HL-60 (cell line): ENCODE data around the gene RELN.

Experiments used
- POLR2AphosphoS5 ChIP-seq: IDR thresholded peaks from 2 replicates; pipeline ENCODE4 v1.6.1; 2012; ENCODE audit warnings: low read depth
- TF ChIP-seq, protein P1 (sequence below): IDR thresholded peaks from one replicate; pipeline ENCODE4 v1.5.1; 2011; ENCODE audit warnings: low read length, control low read depth, inconsistent platforms; ENCODE audit not compliant: insufficient read depth
- TF ChIP-seq, protein P2 (sequence below): IDR thresholded peaks from 2 replicates; pipeline ENCODE4 v1.6.1; 2012; ENCODE audit warnings: low read depth; ENCODE audit not compliant: insufficient replicate concordance

DNA sequence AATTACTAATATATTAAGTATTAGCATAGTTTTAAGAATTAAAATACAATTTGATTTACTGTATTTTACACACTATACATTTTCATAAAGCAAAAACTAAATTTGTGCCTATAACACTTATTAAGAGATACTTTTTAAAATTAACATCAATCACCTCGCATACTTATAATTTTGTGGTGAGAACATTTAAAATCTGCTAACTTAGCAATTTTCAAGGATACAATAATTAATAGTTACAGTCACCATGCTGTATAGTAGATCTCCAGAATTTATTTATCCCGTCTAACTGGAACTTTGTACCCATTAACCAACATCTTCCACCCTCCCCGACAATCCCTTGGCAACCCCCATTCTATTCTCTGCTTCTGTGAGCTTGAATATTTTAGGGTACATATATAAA is 47.5 kb downstream of the RELN start:
- no peak for TF ChIP-seq POLR2AphosphoS5
- TF ChIP-seq, protein P1, sequence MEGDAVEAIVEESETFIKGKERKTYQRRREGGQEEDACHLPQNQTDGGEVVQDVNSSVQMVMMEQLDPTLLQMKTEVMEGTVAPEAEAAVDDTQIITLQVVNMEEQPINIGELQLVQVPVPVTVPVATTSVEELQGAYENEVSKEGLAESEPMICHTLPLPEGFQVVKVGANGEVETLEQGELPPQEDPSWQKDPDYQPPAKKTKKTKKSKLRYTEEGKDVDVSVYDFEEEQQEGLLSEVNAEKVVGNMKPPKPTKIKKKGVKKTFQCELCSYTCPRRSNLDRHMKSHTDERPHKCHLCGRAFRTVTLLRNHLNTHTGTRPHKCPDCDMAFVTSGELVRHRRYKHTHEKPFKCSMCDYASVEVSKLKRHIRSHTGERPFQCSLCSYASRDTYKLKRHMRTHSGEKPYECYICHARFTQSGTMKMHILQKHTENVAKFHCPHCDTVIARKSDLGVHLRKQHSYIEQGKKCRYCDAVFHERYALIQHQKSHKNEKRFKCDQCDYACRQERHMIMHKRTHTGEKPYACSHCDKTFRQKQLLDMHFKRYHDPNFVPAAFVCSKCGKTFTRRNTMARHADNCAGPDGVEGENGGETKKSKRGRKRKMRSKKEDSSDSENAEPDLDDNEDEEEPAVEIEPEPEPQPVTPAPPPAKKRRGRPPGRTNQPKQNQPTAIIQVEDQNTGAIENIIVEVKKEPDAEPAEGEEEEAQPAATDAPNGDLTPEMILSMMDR, result no peak
- TF ChIP-seq, protein P2, sequence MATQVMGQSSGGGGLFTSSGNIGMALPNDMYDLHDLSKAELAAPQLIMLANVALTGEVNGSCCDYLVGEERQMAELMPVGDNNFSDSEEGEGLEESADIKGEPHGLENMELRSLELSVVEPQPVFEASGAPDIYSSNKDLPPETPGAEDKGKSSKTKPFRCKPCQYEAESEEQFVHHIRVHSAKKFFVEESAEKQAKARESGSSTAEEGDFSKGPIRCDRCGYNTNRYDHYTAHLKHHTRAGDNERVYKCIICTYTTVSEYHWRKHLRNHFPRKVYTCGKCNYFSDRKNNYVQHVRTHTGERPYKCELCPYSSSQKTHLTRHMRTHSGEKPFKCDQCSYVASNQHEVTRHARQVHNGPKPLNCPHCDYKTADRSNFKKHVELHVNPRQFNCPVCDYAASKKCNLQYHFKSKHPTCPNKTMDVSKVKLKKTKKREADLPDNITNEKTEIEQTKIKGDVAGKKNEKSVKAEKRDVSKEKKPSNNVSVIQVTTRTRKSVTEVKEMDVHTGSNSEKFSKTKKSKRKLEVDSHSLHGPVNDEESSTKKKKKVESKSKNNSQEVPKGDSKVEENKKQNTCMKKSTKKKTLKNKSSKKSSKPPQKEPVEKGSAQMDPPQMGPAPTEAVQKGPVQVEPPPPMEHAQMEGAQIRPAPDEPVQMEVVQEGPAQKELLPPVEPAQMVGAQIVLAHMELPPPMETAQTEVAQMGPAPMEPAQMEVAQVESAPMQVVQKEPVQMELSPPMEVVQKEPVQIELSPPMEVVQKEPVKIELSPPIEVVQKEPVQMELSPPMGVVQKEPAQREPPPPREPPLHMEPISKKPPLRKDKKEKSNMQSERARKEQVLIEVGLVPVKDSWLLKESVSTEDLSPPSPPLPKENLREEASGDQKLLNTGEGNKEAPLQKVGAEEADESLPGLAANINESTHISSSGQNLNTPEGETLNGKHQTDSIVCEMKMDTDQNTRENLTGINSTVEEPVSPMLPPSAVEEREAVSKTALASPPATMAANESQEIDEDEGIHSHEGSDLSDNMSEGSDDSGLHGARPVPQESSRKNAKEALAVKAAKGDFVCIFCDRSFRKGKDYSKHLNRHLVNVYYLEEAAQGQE, result no peak
